ENCODE measurements around the gene WIPF3.

The WIPF3 gene

DNA sequence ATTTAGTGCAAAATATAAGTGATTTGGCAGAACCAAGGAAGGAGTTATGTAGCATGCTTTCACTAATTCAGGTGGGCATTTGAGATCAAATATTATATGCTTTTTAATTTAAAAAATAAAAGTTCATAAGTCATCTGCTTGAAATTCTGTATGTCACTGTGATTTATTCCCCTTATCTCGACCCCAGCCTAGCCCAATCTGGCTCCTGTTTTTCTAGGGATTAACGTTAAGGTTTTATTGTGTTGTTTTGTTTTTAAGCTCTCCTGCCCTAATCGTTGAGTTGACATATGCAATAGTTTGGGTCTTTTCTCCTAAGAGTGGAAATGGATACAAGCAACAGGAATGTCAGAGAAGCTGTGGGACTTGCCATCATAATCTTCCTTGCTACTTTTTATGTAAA is 42.6 kb downstream of the WIPF3 start:
- DNase-seq: no peak

- DNase-seq: no peak
Measured at GRCh38 chr7:29851487-29851886, 45.2 kb downstream of the WIPF3 start.

- no peak for DNase-seq
Measured at GRCh38 chr7:29852457-29852856, 46.1 kb downstream of the WIPF3 start.

GRCh38 chr7:29853072-29853471 is 46.8 kb downstream of the WIPF3 start:
- no peak for DNase-seq

DNA sequence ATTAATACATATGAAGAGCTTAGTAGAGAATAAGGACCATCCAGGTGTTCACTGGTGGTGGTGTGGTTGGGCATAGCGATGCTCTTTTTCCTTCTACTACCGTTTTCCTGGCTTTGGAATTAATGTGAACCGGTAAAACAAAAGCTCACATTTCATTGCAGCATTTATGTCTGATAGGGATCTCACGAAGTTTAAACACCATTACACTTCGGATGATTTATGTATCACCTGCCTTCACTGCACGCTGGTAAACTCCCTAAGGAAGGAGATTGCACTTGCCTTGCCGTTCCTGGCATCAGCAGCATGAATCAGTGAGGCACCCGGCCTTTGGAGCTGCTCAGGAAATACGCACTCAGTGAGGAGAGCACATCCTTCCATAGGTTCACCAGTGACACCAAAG is 47.5 kb downstream of the WIPF3 start:
- no peak for DNase-seq

DNA sequence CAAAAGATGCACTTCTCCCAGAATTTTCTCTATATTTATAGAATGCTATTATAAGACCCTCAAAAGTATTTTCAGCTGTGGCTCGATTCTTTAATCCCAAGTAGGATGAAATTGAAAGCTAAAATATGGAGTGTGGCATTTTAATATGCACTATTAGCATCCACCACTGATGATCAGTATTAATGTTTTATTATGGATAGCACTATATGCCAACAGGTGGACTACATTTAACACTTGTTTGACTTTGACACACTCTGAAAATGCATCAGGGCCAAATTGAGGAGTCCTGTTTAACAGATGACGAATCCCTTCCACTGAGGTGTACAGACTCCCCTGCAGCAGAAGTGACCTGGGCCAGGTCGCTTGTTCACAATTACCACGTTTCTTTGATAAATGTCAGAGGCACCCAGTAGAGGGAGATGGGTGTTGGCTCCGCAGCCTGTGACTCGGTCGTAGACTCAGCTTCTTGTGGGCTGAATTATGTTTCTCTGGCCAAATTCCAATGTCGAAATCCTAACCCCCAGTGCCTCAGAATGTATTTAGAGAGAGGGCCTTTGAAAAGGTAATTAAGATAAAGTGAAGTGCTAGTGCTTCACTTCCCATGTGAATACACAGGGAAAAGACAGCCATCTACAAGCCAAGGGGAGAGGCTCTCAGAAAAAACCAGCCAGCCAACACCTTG is 48.1 kb downstream of the WIPF3 start:
- DNase-seq: no peak

DNA sequence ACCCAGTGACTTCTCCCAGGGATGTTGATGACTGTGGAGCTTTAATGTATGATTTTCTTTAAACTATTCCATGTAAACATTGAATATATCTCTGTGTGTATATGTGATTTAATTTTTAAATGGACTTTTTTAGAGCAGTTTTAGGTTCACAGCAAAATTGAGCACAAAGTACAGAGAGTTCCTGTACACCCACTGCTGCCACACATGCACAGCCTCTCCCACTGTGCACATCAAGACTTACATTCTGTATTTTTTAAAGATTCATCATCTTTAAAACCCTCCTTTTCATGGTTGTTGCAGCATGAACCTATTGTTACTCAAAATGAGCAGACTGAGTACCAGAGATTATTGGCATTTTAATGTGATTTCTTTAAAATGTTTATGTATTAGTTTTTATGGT is 51.3 kb downstream of the WIPF3 start:
- DNase-seq: no peak

DNA sequence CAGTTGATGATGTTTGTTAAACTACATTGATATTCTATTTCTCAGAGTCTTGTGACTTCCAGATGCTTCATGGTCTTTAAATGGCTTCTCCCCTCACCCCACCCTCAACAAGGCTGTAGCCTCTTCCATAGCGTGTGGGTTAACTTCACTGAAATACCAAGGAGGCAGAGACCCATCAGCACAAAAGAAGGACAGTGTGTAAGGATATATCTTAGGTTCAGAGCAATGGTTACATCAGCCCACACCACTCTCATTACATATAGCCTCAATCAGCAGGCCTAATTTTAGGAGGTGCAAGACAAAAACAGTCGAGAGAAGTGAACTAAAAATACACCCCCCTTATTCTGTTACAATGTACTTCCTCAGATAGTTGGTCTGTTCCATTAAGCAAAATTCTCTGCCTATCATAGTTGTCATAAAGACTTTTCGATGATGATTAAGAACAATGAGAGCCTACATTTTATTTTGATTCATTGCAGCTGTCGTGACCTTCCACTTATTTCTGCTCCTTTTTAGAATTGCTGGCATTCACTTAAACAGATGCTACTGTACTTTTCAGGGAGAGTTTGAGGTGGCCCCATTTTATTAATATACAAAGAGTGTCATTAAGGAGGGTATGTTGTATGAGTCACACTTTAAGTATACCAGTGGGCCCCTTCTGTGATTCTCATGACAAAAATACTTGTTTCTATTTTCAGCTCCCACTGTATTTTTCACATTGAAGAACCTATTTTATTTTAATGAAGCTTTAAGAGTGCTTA is 52.1 kb downstream of the WIPF3 start:
- no peak for DNase-seq

DNA sequence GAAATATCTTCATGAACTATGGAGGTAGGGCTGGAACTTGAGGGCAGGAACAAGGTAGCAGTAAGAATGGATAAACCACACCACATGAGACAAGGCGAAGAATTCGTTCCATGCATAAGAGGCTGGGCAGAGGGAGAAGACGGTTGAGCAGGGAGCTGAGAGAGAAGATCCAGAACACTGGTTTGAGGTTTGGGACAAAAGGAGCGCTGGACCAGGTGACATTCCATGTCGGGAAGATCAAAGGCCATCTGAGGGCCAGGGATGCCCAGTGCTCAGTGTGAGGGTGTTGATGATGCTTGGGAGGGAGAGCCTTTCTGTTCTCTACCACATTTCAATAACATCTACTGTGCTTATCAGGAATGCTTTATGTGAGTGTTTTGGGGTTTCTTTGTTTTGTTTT is 52.8 kb downstream of the WIPF3 start:
- DNase-seq: no peak

- no peak for DNase-seq
Measured at GRCh38 chr7:29859524-29860185, 53.3 kb downstream of the WIPF3 start.

- DNase-seq: no peak
Measured at GRCh38 chr7:29860186-29860585, 53.9 kb downstream of the WIPF3 start.

DNA sequence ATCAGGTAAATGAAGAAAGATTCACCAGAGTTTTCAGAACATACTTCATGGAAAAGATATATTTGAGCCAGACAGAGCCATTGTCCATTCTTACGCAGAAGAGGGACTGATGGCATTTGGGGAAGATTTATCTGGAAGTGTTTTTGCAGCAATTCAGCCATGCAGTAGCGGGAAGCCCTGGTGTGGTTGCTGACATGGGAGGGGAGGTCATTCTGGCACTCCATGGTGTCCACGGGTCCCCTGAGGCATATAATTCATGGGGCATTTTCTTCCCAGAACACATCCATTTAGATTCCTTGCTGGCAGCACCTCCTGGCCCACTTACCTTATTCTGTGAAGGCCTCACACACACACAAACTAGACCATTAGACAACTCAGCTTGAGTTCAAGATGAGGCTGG is 55.6 kb downstream of the WIPF3 start:
- no peak for DNase-seq

GRCh38 chr7:29864656-29865055 is 58.3 kb downstream of the WIPF3 start:
- DNase-seq: no peak

DNA sequence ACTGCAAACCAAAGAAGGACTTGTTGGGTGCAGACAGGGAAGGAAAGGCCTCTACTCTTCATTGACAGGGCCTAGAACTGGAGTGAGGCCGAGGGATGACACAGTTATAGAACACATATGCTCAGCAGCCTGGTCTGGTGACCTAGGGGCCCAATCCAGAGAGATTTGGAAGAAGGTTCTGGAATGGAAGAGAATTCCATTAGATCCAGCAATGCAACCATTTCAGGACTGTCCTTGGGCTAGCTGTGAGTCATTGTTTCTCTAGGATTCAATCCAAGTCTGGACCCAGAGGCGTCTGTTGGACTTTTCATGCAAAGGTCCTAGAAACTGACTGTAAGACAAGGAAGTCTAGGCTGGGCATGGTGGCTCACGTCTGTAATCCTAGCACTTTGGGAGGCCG is 59.2 kb downstream of the WIPF3 start:
- no peak for DNase-seq

DNA sequence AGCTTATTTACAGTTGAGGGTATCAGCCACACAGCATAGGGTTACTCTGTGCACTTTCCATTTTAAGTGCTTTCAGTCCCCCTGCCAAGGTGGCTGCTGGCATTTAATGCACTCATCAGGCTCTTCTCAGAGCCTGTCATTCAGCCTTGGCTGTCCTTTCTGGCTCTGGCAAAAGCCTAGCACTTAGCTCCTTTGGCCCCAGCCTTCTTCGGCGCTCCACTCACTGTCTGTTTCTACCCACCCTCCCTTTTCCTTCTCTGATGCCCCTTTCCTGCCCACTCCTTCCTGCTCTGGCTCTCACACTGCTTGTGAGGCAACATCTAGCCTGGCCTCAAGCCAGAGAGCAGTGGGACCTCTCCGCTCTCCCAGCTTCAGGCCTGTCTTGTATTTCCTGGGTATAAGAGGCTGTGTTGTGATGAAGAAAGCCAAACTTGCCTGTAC is 60.2 kb downstream of the WIPF3 start:
- DNase-seq: no peak

GRCh38 chr7:29871787-29872398 is 65.6 kb downstream of the WIPF3 start:
- DNase-seq: no peak

GRCh38 chr7:29873644-29874294 is 67.5 kb downstream of the WIPF3 start:
- DNase-seq: no peak

DNA sequence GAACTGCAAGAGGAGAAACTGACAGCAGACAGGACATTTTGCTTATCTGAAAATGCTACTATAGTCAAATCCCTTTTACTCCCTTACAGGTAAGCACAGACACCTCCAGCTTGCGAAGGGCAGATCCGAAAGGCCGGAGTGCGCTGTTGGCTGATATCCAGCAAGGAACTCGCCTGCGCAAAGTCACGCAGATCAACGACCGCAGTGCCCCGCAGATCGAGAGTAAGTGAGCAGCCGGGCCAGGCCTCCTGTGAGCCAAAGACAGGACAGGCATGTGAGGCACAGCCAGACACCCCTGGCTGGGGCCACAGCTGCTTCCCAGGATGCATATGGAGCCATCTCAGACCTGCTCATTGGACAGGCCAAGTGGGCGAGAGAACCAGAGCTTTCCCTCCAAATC is 69.4 kb downstream of the WIPF3 start:
- no peak for DNase-seq

DNA sequence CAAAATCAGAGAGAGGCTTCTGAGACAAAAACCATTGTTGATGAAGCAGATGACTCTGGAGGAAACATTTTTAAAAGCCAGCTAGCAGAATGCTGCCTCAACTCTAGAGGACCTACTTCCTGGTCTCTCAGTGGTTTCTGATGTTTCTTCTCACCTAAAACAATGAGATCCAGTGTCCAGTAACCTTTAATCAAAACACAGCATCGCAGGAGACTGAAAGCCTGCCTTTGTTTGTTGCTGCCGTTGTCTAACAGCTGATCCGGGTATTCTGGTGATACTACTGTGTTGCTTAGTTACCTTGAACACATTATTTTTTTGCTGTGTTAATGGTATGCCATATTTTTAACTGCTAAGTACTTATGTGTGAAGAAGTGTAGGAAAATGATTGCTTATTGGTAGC is 70.9 kb downstream of the WIPF3 start:
- DNase-seq: no peak

DNA sequence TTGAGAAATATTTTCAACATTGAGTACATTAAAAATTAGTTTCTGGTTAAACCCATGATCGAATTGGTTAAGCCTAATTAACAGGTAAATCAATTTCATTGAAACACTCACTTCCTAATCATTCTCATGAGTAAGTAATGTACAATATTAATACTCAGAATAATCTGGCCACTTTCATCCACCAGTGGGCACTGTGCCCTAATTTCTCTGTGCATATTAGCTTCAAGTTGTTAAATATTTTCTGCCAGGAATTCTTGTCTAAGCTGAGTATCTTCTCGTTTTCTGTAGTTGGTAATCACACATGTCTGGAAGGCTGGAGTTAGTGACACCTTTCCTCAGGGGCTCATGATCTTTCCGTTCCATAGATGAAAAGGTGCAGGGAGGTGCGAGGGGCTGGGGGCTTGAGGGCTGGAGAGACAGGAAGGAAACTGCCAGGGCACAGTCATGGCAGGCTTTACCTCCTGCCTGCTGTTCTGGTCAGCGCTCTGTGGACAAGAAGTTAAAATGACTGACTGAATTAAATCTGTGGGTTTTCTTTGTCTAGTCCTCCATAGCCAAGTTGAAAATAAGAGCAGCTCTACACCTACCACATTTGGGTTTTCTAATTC is 71.9 kb downstream of the WIPF3 start:
- no peak for DNase-seq

DNA sequence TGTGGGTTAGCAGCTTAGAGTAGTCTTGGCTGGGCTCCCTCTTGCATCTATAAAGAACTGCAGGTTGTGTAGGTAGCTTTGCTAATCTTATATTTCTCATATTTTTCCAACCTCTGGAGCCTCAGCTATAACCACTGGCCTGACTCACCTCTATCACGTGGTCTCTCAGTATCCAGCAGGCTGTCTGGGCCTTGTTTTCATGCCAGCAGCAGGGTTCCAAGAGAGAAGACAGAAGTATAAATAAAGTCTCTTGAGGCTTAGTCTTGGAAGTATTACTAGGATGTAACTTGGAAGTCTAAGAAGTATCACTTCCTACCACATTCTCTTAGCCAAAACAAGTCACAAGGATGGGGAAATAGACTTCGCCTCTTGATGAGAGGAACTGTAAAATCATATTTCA is 73.3 kb downstream of the WIPF3 start:
- DNase-seq: no peak

- DNase-seq: no peak
Measured at GRCh38 chr7:29881724-29882123, 75.4 kb downstream of the WIPF3 start.

GRCh38 chr7:29882481-29882880 is 76.2 kb downstream of the WIPF3 start:
- DNase-seq: no peak
